Melanocyte of skin (primary cell): ENCODE measurements around the gene SAGE1. TPM values are rescaled to one million over a fixed set of nuclear protein-coding genes. Genes with fewer than 3 reads are reported as not detected.

ENCODE experiments used
- total RNA-seq, 2 donors: library from RNA; depleted of rRNA; stranded (reverse); fragments of >200 nt; gene quantifications; 2 replicates each; pipeline ENCODE4 v1.2.3, GENCODE V29; 2012

SAGE1 gene
- not detected for total RNA-seq

GRCh38 chrX:135893294-135893817 lies at the start of gene SAGE1, which contains the start of gene CT45A10:
TSS of gene SAGE1 (plus strand) at chrX:135893716. CDS start at chrX:135896243, 2,527 bp downstream.
TSS of gene CT45A10 (minus strand) at chrX:135893444. CDS start at chrX:135885344, 8,100 bp downstream.

GRCh38 chrX:135854438-135854837 lies 39.1 kb upstream of the SAGE1 start, which contains the start of gene CT45A8:
TSS of gene CT45A8 (minus strand) at chrX:135854538. CDS start at chrX:135850783, 3,755 bp downstream.

GRCh38 chrX:135871712-135872111 lies 21.8 kb upstream of the SAGE1 start, which contains the start of gene CT45A9:
TSS of gene CT45A9 (minus strand) at chrX:135871812. CDS start at chrX:135868061, 3,751 bp downstream.

Other genes starting within 250 kb of the SAGE1 start
- not detected for gene CT45A1, start 180.1 kb upstream of the SAGE1 start, total RNA-seq
- gene CT45A3, start 125.5 kb upstream of the SAGE1 start, total RNA-seq, result not detected
- gene CT45A5, start 108.2 kb upstream of the SAGE1 start, total RNA-seq, result not detected
- not detected for gene CT45A6, start 90.9 kb upstream of the SAGE1 start, total RNA-seq
- gene CT45A2, start 73.7 kb upstream of the SAGE1 start, total RNA-seq, result not detected
- gene CT45A7, start 56.4 kb upstream of the SAGE1 start, total RNA-seq, result not detected
- gene CT45A8, start 39.2 kb upstream of the SAGE1 start, total RNA-seq, result not detected
- gene CT45A9, start 21.9 kb upstream of the SAGE1 start, total RNA-seq, result not detected
- gene CT45A10, start 272 bp upstream of the SAGE1 start, total RNA-seq, result not detected
- 10 to 100 TPM; 18.9 to 23.3 TPM for gene MMGT1, start 80.3 kb downstream of the SAGE1 start, total RNA-seq
- 10 to 100 TPM; 21.0 to 23.6 TPM for gene SLC9A6, start 91.7 kb downstream of the SAGE1 start, total RNA-seq